Stimulated activated CD8-positive, alpha-beta memory T cell treated with anti-CD3 and anti-CD28 coated beads, Interleukin-12 subunit alpha, Interleukin-12 subunit beta, amount 100 ng/mL, for 24 hours (primary cell): ENCODE measurements around the gene SLF2.
"Not testable (repeated sequence)": the region's sequence is repeated elsewhere in the genome, so short reads cannot be mapped to it uniquely, and the experiment has no call there.

ENCODE experiments used
- DNase-seq: peaks from one replicate; pipeline ENCODE4 v3.0.0-alpha.2; 2020; ENCODE audit errors: extremely low read depth

SLF2 gene

GRCh38 chr10:100878291-100878910 is 34.4 kb upstream of the SLF2 start:
- no peak for DNase-seq

- DNase-seq: no peak
Measured at GRCh38 chr10:100879741-100880360, 32.9 kb upstream of the SLF2 start.

GRCh38 chr10:100881556-100882213 is 31.1 kb upstream of the SLF2 start:
- no peak for DNase-seq

GRCh38 chr10:100882252-100882651 is 30.5 kb upstream of the SLF2 start:
- DNase-seq: no peak

- DNase-seq: no peak
Measured at GRCh38 chr10:100882671-100883311, 30.0 kb upstream of the SLF2 start.

- DNase-seq: no peak
Measured at GRCh38 chr10:100883312-100883821, 29.4 kb upstream of the SLF2 start.

- not testable (repeated sequence) for DNase-seq
Measured at GRCh38 chr10:100885611-100886010, 27.2 kb upstream of the SLF2 start.

- no peak for DNase-seq
Measured at GRCh38 chr10:100886091-100886490, 26.7 kb upstream of the SLF2 start.

- DNase-seq: no peak
Measured at GRCh38 chr10:100886521-100886920, 26.2 kb upstream of the SLF2 start.

- DNase-seq: no peak
Measured at GRCh38 chr10:100886963-100887362, 25.8 kb upstream of the SLF2 start.

GRCh38 chr10:100887761-100888296 is 24.9 kb upstream of the SLF2 start:
- DNase-seq: no peak

- no peak for DNase-seq
Measured at GRCh38 chr10:100888957-100889356, 23.8 kb upstream of the SLF2 start.

- DNase-seq: no peak
Measured at GRCh38 chr10:100889546-100889945, 23.2 kb upstream of the SLF2 start.

GRCh38 chr10:100890141-100890672 is 22.6 kb upstream of the SLF2 start:
- no peak for DNase-seq

GRCh38 chr10:100890673-100891317 is 22.0 kb upstream of the SLF2 start:
- DNase-seq: no peak

GRCh38 chr10:100894033-100894432 is 18.7 kb upstream of the SLF2 start:
- no peak for DNase-seq

GRCh38 chr10:100894589-100895294 is 18.0 kb upstream of the SLF2 start:
- DNase-seq: no peak

GRCh38 chr10:100895346-100895745 is 17.4 kb upstream of the SLF2 start:
- no peak for DNase-seq

- no peak for DNase-seq
Measured at GRCh38 chr10:100895896-100896295, 16.9 kb upstream of the SLF2 start.

- DNase-seq: no peak
Measured at GRCh38 chr10:100896876-100897461, 15.8 kb upstream of the SLF2 start.
